Hippocampal formation (tissue), 2 donors: ENCODE measurements around the gene IGSF10.
A peak's percentile ranks its signal among the peaks of the same experiment; 100 is the strongest.

ENCODE experiments used
- DNase-seq, 2 donors: peaks; one replicate each; lab custom pipeline; 2025; lab: John Stamatoyannopoulos, UW

Gene IGSF10

GRCh38 chr3:151460228-151460627 is 633 bp downstream of the IGSF10 start:
- DNase-seq = no peak

DNA sequence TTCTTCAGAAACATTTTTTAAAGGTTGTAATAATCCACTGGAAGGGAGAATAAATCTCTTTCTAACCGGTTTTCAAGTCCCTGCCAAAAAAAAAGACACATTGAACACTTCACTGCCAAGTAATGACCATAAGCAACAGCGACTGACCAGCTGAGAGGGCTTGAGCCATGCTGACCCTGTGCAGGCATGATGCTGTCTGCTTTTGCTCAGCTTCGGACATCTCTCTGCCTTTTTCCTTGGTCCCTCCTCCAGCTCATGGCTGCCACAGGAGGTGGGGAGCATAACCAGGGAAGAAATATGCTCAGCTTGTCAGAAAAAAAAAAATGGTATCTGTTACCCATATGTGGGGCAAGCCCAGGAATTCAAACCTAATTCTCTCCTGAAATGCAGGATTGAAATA is 1.5 kb downstream of the IGSF10 start:
- DNase-seq = no peak

DNA sequence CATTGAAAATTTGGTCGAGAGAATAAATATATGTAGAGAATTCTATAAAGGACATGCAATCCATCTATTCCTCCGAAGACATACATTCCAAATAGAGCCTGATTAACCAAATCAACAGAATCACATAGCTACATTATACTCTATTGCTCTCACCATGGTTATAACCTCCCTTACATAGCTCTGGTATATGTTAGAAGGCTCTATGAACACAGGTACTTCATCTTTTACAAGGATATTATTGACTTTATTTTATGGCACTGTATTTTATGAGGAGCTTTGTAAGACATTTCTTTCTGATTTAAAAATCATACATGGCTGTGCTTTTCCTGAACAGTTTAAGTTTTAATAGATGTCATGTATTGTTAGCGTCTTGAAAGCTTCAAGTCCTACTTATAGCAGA is 4.8 kb downstream of the IGSF10 start:
- no peak for DNase-seq

- DNase-seq = no peak
These were observed 8.0 kb downstream of the IGSF10 start for GRCh38 chr3:151452841-151453240.

- DNase-seq = no peak
These were observed 8.5 kb downstream of the IGSF10 start for GRCh38 chr3:151452368-151452767.

- DNase-seq = no peak
These were observed 14.9 kb downstream of the IGSF10 start for GRCh38 chr3:151446002-151446340.

DNA sequence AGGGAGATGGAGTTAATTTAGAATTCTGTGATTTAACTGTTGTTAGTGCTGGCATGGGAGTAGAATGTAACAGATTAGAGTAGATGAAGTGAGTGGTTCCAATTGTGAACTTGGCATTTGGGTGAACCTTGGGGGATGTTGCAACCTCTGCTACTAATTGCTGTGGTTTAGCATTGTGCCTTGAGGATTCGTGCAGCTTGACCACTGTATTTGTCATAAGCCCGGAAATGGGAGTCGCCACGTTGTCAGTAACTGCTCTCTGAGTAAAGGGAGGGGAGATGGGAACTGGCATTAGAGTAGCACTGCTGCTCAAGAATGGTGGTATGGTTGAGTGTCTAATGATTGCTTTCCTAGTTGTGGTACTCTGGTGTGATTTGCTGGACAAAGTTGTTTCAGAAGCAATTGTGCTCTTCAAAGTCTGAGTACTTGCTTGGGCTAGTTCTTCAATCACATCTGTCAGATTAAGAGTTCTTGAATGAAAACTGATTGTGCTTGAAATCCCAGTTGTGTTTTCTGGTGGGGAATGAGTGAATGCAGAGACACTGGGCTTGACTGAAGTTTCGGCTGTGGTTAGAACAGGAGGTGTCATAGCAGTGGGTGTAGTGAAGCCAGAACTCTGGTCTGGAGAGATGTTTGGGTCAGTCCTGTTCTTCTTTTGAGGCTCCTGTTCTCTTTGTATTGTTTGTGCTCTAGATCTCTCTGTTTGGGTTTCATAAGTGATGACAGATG is 15.4 kb downstream of the IGSF10 start:
- no peak for DNase-seq

- DNase-seq = no peak
These were observed 17.3 kb downstream of the IGSF10 start for GRCh38 chr3:151443583-151443982.

DNA sequence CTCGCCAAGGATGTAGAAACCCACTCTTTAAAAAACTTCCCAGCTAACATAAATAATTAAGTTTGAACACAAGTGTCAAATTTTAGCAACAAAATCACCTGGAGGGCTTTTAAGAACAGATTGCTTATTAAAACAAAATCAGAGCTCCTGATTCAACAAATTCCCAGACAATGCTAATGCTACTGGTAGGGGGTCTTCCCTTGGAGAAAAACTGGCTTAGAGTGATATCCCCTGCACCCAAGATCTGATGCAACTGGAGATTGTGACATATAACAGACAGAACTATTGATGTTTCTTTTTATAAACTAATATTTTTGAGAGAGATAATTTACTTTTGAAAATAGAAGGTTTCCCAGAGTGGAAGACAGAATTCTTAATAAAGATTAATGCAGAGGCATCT is 19.9 kb downstream of the IGSF10 start:
- DNase-seq = no peak

DNA sequence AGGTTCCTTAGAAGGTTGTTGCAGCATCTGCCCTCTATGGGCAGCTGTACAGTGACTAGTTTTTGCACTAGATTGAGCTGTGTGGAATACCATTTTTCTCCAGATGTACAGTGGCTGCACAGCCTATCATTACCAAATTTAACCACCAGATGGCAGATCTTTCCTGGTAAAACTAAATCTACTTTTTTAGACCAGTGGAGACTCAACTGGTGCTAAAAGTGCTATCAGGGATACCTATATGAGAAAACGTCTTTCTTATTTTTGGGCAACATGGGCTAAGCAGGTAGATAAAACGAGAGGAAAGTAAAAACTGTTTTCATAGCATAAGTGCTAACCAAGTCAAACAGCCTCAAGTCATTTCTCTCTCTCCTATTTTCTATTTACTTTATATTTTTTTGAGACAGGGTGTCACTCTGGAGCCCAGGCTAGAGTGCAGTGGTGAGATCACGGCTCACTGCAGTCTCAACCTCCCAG is 21.2 kb downstream of the IGSF10 start:
- peak in 1 of 2 donors; percentile 63 for DNase-seq

- no peak for DNase-seq
These were observed 23.0 kb downstream of the IGSF10 start for GRCh38 chr3:151437906-151438305.

- no peak for DNase-seq
These were observed 24.0 kb downstream of the IGSF10 start for GRCh38 chr3:151436675-151437446.

- DNase-seq = no peak
These were observed 26.5 kb downstream of the IGSF10 start for GRCh38 chr3:151434151-151434890.

DNA sequence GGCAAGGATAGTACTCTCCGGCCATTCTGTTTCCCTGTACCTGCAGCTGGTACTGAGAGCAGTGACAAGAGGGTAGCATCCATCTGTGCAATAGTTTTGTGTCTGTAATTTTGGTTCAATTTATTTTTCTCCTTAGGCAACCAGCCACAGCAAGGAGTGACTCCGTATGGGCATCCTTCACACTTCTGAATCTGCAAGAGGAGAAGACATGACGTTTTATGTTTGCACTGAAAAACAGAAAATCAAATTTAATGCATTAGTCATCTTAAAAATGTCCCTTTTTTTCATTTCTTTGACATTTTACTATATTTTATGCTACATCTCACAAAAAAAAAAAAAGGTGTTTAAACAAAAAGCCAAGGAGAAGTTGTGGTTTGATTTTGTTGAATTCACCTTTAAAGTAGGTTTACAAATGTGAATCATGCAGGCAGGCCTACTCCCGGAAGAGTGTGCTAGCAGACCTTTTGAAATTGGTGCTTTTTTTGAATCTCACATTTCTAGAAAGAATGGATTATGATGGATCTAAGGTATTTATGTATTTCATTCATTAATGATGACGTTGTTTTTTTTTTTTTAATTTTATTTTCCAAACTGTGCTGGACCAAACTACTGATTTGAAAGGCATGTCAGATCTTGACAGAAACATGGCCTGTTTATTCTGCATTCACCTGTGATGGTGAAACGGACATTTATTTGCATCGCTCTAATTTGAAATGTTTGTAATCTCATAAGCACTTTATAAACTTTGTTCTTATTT is 28.1 kb downstream of the IGSF10 start:
- DNase-seq = no peak

DNA sequence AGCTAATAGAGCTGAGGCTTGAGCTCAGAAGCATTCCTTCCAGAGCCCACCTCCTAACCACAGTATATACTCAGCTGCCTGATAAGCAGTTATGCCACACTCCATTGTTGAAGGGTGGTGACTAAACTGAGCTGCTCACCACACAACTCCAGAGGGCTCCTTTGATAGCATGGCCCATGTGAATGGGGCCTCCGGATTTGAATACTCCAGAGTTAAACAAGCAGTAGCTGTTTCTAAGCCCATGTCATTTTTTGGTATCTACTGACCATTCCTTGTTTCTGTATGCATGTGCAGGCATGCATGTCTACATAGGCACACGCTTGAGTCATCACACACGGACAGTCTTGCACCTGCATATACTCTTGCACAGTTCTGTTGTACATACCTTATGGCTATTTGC is 28.9 kb downstream of the IGSF10 start:
- no peak for DNase-seq

GRCh38 chr3:151430821-151431484 is 29.9 kb downstream of the IGSF10 start:
- no peak for DNase-seq

GRCh38 chr3:151428386-151428785 is 32.5 kb downstream of the IGSF10 start:
- no peak for DNase-seq

DNA sequence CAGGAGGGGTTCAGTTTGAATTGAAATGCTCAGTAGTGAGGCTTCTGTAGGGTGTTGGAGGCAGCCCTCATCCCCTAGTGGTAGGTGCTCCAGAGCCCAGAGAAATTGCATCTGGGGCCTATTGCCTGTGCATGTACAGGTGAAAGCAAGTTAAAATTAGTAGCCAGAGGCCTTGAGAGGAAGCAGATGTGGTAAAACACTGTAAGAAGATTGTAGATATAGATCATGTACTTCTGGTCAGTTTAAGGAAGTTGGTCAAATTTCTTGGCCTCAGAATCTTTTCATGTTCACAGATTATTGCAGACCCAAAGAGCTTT is 34.6 kb downstream of the IGSF10 start:
- no peak for DNase-seq

DNA sequence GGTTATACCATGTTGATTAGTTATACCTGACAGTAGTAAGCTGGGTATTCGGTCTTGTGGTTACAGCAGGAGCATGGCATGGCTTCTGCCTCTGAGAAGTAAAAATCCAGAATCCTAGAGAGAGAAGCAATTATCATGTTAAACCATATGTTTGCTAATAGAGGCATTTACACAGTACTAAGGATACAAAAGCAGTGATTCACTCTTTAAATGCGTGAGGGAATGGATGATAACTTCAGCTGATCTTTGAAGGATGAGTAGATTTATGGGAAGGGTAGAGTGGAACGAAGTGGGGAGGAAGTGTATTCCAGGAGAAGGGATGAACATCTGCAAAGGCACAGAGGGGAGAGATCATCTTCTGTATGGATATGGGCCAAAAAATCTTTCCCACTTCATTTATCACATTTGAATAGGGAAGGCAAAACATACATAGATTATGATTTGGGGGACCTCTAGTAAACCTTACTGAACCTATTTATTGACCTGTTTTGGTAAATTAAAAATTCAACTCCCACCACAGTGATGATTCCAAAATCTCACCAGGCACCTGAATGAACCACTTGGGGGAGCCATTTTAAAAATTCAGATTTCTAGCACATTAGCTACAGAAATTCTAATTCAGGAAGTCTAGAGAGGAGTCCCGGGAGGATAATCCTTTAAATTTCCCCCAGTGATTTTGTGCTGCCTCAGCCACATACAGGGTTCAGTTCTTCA is 35.1 kb downstream of the IGSF10 start:
- DNase-seq = no peak

GRCh38 chr3:151423091-151423490 is 37.8 kb downstream of the IGSF10 start:
- no peak for DNase-seq

- DNase-seq = no peak
These were observed 38.9 kb downstream of the IGSF10 start for GRCh38 chr3:151421938-151422337.
